ENCODE data around the gene RTN1.
"Not testable (repeated sequence)": the region's sequence is repeated elsewhere in the genome, so short reads cannot be mapped to it uniquely, and the experiment has no call there.

The RTN1 gene

DNA sequence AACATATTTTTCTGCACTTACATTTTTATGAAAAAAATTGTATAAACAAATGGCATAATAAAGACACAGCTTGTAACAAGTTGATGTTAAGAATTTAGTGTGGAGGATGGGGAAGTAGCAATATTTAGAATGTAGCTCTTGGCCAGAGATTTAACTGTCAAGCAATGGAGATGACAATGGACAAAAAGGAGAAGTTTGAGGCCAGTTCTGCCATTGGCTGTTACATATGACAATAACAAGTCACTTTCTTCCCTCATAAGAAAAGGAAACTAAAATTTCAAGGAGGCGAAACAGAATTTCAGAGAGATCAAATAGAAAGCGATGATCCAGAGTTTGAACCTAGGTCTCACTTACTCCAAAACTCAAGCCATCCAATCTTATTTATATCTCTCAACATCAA, 171.1 kb downstream of the RTN1 start:
- peak; percentile 70 to 85 for DNase-seq

DNA sequence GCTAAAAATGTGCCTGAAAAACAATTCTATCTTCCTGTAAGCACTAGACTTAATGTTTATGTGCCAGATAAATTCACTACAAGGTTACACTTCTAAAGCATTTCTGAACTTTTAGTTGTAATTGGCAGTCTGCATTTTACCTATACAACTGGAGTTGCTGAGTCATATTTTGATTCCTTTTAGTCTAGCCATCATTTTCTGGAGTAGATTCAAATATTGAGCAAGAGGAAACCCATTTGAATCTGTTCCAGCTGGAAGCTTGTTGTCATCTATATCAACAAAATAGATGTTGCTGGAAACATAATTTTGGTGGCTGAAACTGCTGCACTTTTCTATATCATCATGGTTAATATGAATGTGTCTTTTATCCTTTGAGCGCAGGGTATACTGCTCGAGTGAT, 171.8 kb downstream of the RTN1 start:
- no peak for DNase-seq

- no peak for DNase-seq
These were observed 175.4 kb downstream of the RTN1 start for GRCh38 chr14:59695198-59695597.

DNA sequence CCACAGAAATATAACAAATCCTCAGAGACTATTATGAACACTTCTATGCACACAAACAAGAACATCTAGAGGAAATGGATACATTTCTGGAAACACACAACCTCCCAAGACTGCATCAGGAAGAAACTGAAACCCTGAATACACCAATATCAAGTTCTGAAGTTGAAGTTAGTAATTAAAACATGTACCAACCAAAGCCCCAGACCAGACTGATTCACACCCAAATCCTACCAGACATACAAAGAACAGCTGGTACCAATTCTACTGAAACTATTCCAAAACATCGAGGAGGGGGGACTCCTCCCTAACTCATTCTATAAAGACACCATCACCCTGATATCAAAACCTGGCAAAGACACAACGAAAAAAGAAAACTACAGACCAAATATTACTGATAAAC, 179.3 kb downstream of the RTN1 start:
- DNase-seq = no peak

DNA sequence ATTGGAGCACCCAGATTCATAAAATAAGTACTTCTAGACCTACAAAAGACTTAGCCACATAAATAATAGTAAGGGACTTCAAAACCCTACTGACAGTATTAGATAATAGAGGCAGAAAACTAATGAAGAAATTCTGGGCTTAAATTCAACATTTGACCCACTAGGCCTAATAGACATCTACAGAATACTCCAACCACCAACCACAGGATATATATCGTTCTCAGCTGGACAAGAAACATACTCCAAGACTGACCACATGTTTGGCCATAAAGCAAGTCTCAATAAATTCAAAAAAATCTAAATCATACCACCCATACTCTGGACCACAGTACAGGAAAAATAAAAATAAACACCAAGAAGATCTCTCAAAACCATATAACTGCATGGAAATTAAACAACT, 180.2 kb downstream of the RTN1 start:
- no peak for DNase-seq

- peak; percentile 54 to 70 for DNase-seq
These were observed 182.1 kb downstream of the RTN1 start for GRCh38 chr14:59688224-59689170.

- DNase-seq = no peak
These were observed 182.9 kb downstream of the RTN1 start for GRCh38 chr14:59687663-59688062.

- no peak for DNase-seq
These were observed 190.7 kb downstream of the RTN1 start for GRCh38 chr14:59679872-59680271.

DNA sequence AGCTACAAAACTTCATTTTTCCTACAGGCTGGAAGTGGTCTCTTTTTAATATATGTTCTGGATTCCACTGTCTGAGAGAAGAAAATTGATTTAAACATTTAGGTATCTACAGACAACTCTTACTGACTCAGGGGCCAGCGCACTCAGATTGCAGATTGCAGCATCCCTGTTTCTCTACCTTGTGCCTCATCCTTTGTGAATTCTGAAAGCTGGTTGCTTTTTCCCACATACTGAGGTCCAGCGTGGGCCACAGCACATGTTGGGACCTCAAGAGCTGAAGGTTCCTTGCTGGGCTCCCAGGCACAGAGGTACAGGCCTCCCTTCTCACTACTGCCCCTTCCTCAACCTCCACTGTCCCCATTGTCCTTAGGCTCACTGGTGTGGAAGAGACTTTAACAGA, 192.2 kb downstream of the RTN1 start:
- no peak for DNase-seq

GRCh38 chr14:59677771-59678231, 192.8 kb downstream of the RTN1 start:
- no peak for DNase-seq

DNA sequence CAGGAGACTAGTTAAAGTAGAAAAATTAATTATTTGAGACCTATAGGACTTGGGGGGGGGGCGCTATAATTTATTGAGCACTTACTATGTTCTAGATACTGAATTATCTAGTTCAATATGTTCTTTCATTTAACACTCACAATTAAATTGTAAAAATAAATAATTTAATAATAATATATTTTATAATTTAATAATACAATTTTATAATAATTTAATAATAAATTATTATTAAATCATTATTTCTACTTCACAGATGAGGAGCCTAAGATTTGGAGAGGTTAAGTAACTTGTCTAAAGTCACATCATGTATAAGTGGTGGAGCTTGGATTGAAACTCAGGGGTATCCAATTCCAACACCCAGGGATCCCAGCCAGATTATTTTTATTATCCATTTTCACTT, 195.2 kb downstream of the RTN1 start:
- DNase-seq = no peak

- DNase-seq = no peak
These were observed 205.8 kb downstream of the RTN1 start for GRCh38 chr14:59664741-59665140.

DNA sequence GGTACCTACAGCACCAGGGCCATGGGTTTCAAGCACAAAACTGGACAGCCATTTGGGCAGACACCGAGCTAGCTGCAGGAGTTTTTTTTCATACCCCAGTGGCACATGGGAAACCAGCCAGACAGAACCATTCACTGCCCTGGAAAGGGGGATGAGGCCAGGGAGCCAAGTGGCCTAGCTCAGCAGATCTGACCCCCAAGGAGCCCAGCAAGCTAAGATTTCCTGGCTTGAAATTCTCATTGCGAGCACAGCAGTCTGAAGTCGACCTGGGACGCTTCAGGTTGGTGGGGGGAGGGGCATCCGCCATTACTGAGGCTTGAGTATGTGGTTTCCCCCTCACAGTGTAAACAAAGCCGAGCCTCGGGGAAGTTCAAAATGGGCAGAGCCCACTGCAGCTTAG, 212.8 kb downstream of the RTN1 start:
- no peak for DNase-seq

GRCh38 chr14:59656473-59656872, 214.1 kb downstream of the RTN1 start:
- DNase-seq = no peak

DNA sequence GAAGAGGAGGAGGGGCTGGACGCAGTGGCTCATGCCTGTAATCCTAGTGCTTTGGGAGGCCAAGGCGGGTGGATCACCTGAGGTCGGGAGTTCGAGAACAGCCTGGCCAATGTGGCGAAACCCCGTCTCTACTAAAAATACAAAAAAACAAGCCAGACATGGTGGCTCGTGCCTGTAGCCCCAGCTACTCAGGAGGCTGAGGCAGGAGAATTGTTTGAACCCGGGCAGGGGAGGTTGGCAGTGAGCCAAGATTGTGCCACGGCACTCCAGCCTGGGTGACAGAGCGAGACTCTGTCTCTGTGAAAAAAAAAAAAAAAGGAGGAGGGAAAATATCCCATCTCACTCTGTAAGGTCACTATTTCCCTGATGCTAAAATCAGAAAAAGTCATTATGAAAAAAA, 216.4 kb downstream of the RTN1 start:
- DNase-seq = not testable (repeated sequence)

GRCh38 chr14:59646832-59647231, 223.7 kb downstream of the RTN1 start:
- DNase-seq = not testable (repeated sequence)

GRCh38 chr14:59638885-59639284, 231.7 kb downstream of the RTN1 start:
- DNase-seq = no peak

GRCh38 chr14:59634617-59635016, 236.0 kb downstream of the RTN1 start:
- DNase-seq = no peak

- DNase-seq = no peak
These were observed 237.1 kb downstream of the RTN1 start for GRCh38 chr14:59633486-59633885.

GRCh38 chr14:59632381-59632780, 238.2 kb downstream of the RTN1 start:
- peak; percentile 38 to 42 for DNase-seq

DNA sequence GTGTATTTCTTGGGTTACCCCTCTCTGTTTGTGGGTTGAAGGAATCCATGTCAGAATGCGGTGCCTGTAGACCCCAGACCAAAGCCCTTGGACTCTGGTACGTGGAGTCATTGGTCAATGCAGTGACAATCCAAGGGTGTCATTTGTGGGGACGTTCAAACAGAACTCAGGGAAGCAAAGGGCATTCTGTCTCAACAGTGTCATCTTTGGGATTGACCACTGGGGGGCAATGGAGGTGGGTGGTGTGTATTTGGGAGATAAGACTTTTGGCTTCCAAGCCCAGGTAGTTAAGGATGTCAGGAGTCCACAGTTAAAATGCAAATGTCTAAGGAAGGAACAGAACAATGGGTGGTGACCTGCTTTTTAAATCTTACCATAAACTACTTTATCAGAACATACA, 239.3 kb downstream of the RTN1 start:
- DNase-seq = peak in 1 of 2 donors; percentile 15

DNA sequence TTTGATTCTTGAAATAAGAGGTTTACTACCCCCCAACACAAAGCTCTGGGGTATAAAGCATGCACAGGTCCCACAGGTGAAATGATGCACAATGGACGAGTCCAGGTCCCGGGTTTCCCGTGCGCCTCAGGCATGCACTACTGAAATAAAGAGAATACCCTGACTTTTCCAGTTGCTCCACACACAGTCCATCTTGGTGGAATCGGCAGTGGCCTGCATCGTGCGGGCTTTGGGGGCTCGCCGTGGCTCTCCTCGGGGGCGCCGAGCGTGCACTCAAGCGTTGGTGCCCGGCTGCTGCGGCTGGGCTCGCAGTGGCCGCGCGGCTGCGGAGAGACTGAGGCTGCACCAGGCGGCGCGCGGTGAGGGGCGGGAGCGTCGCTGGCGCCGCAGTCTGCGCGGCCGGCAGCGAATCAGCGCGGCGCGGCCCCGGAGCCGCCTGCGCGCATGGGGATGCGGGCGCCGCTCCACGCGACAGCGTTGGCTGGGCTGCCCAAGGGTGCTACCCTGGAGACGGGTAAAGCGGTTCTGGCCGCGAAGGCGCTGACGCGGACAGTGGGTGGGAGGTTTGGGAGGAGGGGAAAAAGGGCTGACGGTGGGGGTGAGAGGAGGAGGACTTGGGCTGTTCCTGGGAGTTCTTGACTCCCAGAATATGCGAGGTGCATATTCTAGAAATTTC, 240.2 kb downstream of the RTN1 start:
- DNase-seq = peak in 1 of 2 donors; percentile 16

DNA sequence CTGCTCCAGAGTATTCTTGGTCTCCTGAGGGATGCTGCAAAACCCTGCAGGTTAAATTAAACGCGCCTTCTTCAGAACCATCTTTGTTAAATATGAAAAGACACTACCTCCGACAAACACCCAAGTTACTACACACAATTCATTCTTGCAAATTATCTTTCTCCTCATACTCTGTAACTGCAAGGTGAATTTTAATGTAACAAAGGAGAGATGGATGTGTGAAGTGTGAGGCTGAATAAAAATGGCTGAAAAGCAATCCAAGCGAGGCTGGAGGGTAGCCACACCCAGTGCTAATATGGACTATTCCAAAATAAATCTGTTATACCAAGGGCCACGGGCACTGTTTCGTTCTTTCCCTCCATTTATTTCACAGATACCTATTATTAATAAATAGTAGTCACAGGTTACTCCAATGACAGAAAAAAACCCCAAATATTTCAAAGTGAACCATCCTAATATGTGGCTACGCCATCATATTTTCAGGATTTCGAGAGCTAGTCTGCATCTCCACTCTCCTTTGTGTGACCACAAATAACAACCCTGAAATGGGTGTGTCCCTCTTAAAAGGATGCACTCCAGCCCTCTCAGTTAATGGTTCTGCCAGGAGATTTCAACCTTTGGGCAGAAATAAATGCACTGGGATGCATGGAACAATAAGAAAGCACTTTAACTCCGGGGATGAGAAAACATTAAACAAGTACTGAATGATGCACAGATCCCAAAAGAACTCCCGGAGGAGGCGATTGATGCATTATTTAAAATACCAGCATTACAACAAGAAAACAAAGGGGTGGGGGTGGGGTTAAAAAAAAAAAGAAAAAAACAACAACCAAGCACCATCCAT, 240.9 kb downstream of the RTN1 start:
- no peak for DNase-seq
